CD4-positive, alpha-beta T cell treated with Interleukin-4 for 1 hour (primary cell): Measurements from ENCODE around the gene LRRC32.

ENCODE experiments used
- DNase-seq, 2 donors: peaks; one replicate each; pipeline ENCODE4 v3.0.0-alpha.2; 2020 to 2022

LRRC32 gene

DNA sequence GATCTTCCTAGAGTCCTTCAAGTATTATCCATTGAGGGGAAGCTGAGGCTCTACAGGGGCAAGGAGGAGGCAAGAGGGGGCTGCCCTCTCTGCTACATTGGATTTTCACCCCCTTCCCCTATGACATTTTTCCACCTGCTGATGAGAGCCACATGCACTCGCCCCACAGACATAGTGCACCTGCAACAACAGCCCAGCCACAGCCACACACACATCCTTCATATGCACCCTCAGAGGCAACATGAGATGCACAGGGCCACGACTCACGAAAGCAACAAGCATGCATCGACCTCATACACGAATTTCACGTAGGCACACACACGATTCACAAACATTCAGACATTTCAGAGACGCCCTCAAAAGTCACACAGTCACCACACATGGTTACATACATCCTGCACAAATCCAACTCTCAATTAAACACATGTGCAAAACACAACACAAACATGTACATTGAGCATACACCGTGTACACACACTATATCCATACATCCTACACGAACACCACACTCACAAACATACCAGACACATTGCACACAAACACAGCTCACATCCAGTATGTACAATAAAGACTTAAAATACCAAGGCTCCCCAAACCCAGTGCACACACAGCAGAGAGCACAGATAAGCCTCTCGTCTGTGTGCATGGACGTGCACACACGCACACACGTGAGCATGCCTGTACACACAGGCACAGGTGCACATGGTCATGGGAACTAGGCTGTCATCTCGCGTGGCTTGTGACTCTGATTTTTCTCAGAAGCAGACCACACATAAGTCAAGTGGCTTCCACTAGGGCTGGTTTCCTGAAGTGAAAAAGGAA is 6.3 kb upstream of the LRRC32 start:
- no peak for DNase-seq

DNA sequence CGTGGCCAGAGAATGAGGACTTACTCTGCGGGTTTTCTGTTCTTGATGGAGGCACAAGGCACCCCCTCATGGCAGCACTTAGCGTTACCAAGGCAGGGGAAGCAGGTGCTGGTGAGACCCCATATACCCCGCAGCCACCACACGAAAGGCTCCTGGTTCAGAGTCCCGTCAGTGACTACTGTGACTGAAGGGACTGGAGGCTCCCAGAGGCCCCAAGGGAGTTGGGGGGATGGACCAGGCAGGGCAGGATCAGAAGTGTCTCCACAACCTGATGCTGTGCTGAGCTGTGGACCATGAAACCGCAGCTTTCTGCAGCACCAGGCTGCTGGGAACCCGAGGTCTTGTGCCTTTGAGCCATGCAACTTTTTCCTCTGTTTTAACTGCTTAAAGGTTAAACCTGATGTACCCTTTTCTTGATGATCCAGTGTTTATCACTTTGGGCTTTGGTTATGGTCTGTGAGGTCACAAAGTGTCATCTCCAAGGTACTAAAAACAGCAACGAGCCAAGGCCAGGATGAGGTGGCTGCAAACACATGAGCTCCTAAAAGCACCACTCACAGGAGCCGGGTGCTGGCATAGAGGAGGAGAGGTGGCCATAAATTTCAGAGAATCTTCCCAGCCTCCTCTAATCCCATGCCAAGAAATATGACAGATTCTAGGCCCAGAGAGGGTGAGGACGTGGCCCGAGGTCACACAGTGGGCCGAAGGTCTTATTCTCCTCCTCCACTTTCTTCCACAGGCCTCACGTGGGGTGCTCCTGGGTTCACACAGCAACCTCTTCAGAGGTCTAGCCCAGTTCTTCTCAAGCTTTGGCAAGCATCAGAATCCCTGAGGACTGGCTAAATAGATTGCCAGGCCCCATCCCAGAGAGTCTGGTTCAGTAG is 4.2 kb upstream of the LRRC32 start:
- peak in 1 of 2 donors; percentile 49 for DNase-seq

DNA sequence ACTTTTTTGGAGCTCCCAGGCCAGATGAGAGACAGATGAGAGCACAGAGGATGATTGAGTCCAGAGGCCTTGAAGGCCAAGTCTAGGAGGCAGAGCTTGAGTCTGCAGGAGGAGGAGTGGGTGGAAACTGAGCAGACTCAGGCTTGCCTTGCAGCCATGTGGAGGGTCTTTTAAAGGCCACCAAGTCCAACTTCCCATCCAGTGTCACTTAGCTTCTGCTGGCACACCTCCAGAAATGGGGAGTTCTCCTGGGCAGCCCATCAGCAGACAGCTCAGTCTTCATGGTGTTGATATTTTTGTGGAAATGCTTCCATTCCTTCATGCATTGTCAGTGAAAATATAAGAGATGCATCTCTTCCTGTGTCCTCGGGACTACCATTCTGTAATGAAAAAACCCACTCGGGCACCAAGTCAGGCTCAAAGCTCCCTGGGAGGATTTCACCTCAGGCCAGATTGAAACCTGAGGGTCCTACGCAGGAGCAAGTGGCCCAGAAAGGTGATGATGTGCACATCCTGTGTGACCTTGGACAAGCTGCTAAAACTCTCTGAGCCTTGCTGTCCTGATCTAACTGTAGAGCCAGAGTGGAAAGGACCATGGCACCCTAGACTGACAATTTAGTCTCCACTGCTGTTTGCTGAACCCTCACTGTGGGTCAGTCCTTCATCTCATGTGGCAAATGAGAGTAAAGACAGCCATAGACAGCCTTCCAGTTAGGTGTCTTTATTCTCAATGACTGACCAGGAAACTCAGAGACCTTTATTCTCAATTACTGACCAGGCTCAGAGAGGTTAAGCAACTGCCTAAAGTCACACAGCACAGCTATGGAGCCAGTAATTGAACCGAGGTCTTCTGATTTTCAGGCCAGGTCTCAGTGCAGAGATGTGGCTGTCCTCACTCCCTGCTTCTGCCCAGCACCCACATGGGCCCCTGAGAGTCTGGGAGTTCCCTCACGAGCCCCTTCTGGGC is 2.9 kb upstream of the LRRC32 start:
- DNase-seq: no peak

DNA sequence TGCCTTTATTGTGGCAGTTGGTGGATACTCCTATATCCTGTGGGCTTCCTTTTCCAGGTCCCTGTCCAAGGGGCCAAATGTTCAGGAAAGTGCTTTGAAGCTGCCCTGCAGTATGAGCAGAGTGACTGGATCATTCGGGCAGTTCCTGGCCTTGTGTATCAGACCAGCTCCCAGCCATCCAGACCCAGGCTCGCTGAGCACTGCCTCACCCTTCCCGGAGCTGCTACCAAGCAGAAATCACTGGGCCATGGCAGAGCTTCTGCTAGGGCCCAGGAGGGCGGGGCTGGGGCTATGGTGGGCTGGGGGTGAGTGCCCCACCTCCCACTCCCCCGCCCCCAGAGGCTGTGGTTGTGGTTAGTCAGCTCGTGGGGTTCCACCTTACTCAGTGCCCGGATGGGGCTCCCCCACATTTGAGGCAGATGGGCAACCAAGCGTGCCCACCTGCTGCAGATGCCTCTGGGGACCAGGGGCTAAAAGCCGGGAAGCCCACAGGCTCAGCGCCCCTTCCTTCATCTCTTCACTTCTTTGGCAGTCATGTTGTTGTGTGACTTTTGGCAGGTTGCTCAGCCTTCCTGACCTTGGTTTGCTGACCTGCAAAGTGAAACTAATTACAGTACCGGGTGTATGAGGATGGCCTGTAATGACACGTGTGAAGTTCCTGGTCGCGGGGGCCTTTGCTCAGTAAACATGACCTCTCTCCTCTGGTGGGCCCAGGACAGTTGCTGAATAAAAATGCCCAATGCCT is 2.1 kb upstream of the LRRC32 start:
- DNase-seq: peak; percentile 51 to 89

DNA sequence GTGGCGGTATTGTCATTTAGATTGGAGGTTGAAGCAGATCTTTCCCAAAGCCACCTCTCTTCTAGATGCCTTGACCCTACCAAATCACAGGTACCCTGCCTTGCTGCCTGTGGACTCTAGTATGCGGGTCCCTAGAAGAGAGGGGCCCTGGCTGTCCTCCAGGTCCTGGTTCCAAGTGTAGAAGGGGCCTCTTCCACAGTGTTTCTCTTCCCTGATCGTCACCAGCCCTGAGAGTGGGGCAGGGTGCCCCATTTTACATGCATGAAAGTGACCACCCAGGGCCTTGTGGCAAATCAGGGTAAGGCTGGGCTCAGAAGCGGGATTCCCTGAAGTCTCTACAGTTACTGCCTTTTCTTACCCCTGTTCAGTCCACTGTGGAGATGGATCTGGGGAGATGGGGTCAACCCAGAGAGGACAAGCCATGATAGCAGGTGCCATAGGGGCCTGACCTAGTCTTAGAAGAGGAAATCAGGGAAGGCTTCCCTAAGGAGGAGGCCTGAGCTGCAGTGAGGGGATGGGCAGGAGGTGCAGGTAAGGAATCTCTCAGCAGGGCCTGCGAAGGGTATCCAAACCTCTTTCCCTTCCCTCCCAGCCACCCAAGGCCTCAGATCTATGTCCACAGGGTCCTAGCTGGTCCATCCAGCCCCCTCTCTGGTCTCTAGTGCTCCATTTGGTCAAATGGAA is 1.2 kb upstream of the LRRC32 start:
- DNase-seq: no peak

DNA sequence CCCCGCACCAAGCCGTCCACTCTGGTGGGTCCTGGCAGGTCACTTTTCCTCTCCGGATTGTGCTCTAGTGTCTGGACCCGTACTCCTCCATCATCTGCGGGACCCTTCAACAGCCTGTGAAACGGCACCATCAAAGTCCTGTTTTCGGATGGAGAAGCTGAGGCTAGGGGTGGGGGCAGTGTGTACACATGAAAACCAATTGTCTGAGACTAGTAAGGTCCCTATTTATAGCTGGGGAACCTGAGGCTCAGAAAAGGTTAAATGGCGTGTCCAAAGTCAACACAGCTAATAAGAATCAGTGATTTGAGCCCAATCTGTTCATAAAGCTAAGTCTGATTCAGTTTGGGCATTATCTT is 668 bp upstream of the LRRC32 start:
- DNase-seq: no peak

DNA sequence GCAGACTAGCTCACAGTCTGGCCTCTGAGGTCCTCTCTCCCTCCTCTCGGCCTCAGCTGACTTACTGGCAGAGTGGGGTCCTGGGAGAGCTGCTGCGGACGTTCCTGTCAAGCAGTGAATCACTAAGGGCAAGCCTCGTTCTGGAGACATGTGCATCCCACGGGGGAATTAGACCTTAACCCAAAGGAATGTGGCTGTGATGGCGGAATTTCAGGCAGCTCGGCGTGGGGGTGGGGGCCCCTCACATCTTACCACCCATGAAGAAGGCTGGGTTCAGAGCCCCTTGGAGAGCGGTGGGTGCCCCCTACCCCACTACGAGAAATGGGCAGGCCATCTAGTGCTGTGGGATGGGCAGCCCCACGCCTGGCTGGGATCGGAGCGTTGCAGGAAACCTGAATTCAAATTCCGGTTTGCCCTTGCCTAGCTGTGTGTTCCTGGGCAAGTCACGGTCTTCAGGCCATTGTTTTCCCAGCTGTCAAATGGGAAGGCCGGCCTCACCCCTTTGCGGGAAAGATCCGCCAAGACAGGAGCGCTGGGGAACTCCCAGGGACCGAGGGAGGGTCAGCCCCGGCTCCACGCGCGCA is 554 bp downstream of the LRRC32 start:
- no peak for DNase-seq

DNA sequence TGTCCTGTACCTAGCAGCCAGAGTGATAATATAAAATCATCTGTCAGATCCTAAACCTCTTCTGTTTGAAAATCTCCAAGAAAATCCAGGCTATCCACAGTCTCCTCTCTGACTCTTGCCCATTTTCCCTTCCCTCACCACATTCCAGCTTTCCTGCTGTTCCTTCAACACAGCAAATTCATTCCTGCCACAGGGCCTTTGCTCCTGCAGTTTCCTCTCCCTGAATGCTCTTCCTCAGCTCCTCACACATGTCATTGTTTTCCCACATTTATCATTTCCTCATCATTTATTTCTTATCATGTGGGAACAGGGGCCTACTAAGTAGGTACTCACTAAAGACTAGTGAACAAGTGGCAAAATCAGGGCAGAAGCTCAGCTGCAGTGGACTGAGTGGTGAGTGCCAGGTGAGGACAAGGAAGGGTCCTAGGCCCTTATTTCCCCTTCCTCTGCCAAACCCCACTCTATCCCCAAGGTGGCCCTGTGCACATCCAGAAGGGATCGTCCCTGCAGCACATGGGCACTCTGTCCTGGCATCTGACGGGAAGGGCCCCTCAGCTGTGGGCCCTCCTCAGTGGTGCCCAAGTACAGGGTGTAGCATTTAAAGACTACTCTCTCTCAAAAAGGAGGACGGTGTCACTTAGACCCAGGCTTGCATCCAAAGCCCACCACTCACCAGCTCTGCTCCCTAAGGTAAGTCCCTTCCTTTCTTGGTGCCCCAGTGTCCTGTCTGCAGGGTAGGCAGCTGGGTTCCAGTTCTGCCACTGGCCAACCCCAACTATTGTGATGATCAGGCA is 2.0 kb downstream of the LRRC32 start:
- DNase-seq: no peak

DNA sequence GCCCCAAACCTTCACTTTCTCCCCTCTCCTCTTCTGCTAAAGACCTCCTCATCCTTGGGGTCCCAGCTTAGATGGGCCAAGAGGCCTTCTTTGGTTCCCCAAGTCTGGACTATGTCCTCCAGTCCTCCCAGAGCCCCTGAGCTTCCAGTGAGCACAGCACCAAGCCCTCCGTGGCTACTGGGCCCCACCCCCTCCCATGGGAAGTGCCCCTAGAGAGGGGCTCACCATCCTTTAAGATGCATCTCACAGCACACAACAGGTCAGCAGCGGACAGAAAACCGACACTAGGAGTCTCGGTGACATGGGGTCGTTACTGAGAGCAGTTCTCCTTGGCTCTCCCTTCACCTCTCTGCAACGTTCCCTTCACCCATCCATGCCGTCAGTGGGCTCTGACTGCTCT is 2.7 kb downstream of the LRRC32 start:
- DNase-seq: no peak

DNA sequence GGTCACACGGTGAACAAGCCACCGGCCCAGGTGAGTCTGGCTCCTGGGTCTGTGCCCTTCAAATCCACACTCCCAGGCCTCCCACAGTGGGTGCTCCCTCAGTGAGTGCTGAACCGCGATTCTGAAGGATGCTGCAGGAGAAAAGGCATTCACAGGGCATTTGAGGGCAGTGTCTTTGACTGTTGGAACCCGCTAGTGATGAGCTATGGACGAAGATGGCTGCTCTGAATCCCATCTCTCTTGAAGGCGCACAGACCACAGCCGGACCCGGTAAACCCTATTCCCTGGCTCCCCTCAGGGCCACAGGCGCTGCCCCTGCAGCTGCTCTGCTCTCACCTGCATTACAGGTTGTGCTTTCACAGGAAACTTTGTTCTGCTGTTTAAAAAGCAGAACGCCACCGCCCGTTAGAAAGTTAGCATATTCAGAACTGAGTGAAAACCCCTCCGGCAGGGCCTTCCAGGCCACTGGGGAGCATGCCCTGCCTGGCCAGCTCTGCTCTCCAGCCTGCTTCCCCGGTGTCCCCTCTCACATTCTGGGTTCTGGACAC is 3.2 kb downstream of the LRRC32 start:
- no peak for DNase-seq

DNA sequence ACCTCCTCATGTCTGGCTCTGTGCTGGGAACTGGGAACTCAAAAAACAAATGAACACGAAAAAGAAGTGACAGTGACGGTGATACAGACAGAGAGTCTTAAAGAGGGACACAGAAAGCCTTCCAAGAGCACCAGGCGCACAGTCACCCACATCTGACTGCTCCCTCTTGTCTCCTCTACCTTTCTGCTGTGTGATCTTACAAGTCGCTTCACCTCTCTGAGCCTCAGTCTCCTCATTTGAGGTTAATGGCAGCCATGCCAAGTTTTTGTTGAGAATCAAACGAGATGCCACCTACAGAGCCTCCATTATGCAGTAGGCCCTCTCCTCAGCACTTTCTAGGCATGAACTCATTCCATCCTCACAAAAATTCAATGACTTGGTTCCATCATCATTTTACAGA is 3.7 kb downstream of the LRRC32 start:
- no peak for DNase-seq

DNA sequence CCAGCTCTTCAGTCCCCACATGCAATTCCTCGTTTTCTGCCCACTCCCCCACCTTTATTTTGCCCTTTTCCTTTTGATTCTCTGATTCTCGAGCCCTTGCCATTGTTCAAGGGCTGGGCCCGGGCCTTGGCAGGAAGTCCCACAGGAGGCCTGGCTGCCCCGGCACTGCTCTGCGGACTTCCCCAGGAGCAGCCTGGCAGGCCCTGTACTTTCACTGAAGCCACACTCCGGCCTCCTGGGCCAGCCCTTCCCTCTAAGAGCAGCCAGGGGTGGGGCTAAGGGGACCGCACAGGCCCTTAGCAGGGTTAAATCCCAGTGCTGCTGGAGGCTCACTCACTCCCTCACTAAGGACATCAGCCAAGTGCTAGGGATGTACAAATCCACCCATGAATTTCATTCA is 4.1 kb downstream of the LRRC32 start:
- peak in 1 of 2 donors; percentile 32 for DNase-seq

DNA sequence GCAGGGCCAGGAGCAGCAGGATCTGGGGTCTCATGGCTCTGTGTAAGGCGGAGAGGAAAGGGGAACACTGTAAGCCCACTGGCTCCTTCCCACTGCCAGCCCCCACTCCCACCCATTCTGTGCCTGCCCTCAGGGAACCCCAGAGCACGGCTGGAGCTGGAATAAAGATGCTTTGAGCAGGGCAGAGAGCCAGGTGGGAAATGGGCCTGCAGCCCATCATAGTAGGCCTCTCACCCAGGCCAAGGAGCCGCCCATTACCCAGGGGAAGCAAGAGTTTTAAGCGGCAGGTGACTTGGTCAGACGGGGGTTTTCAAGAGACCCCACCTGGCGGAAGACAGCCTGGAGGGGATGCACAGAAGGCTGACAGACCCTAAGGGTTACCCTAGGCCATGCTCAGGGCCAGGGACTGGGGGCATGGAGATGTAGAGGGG is 4.6 kb downstream of the LRRC32 start:
- no peak for DNase-seq

DNA sequence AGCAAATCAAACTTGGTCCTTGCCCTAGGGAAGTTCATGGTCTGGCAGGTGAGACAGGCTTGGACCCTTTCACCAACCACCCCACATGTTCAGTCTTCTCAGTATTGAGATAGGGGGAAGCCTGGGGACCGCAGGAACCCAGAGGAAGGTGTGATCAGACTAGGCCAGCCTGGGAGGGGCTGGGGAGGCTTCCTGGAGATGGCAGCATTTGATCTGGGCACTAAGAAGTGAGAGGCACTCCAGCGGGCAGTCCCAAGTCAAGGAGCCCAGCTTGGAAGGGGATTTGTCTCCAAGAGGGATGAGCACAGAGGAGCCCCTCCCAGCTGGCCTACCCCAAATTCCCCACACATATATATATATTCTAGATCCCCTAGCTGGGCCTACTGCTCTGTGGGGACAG is 5.4 kb downstream of the LRRC32 start:
- no peak for DNase-seq

DNA sequence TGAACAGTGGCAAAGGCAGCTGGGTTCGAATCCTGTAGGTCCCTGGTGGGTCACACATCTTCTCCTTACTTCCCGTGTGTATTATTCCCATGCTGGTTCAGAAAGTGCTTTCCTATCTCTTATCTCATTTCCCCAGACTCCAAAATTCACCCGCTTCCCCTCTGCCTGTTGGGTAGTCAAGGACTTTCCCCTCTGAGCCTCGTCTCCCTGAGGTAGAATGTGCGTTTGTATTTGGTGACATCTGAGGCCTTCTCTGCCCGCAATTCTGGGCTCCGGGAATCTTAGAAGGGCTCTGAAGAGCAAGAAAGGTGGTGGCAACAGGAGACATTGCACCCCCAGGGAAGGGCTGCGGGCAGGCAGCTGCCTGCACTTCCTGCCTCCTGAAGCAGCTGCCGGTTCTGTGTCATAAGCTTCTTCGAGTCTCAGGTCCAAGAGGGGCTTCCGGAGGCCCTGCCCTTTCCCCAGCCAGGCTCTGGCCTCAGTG is 5.9 kb downstream of the LRRC32 start:
- peak; percentile 28 to 41 for DNase-seq

DNA sequence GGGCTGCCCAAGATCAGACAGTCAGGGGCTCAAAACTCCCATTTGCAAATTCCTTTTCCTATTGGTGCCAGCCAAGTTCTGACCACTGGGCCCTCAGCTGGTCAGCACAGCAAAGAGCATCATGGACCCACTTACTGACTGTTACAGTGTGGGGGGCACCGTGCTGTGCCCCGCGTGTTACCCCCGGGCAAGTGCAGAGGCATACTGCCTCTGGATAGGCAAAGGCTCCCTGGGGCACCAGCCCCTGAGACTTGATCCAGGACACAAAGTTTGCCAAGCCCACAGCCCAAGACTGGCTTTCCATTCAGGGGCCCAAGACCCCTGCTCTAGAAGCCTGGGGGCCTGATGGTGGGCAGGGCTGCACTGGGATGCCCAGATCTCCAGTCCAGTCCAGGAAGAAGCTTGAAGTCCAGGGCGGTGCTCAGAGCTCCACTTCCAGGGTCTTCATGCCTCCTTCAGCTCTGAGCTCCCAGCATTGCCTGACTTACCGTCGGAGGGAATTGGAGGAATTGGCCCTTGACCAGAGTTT is 6.6 kb downstream of the LRRC32 start:
- no peak for DNase-seq

DNA sequence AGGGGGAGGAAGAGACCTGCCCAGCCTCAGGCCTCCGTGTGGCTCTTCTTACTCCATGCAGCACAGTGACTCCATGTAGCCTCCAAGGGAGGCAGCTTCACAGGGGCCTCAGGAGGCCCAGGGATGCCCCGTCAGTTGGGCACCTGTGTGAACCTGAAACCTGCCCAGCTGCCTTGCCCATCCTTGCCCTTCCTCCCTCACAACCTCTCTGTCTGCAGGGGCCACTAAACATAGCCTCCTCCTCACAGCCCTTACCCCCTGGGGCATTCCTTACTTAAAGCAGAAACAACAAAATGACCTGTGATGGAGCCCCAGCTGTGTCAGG is 7.1 kb downstream of the LRRC32 start:
- no peak for DNase-seq

DNA sequence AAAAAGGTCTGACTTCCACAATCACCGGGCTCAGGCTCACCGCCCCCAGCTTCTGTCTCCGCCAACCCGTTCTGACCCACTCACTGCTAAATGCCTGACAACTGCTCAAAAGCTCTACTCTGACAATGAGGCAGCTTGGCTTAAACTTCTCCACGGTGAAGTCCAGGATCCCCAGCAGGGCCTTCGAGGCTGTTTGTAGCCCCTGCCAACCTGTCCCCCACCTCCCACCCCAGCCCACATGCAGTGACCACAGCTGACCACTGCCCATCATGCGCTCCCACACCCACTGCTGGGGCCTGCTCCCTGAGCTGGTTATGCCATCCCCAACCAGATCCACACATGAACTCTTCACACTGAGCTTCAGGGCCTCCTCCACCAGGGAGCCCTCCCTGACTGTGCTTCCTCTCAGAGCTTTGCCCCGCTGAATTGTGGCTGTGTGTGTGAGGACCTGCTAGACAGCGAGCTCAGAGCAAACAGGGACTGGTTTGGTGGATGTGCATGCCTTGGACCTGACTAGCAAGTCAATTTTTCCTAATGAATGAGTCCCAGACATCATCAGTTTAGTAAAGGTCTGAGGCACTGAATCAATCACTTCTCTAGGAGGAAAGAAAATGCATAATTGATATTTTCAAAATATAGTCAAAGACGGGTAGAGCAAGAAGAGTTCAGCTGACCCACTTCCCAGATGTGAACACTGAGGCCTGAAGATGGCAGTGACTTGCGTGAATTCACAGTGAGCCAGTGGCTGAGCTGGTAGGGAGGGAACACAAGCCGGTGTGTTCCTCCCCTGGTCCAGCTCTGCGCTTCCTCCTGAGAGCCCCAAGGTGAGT is 7.7 kb downstream of the LRRC32 start:
- DNase-seq: no peak
